ENCODE results near the gene STIM1.

- TF ChIP-seq CTCF (IDR thresholded peaks at IDR 0.05; ENCODE audit: insufficient read depth, low read length) (no peak), POLR2AphosphoS5 (IDR thresholded peaks at IDR 0.05; ENCODE audit: low read depth) (no peak), GABPA (IDR thresholded peaks at IDR 0.05; ENCODE audit: low read depth) (no peak), REST (IDR thresholded peaks at IDR 0.05; ENCODE audit: insufficient replicate concordance, low read depth) (no peak), SPI1 (IDR thresholded peaks at IDR 0.05; ENCODE audit: borderline replicate concordance, low read depth) (no peak)
These were observed 100.6 kb downstream of the STIM1 start for GRCh38 chr11:3956038-3956437.

Data from HL-60 (cell line).